Measurements from ENCODE around the gene CCDC169.

DNA sequence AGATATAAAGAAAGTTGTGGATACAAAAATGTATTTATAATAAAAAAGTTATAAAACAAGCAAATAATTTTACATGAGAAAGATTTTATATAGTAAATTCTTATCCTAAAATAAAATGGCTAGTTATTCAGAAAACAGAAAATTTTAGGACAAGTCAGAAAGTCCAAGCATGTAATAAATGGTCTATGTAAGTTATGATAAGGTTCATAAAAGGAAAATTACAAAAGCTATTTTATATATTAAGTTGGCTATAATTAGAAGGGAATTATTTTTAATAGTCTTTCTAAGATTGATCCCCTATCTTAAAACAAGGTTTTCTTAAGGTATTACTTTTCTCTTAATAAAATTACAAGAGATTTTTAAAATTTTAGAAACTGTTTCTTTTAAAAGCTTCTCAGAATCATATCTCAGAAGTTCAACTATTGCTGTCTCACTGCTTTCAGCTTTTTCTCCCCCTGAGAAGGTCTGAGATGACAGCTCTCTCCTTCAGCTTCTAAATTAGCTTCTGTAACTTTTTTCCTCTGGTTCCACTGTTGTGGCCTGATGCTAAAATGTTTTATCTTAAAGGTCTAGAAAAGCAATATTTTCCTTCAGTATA, 8.7 kb downstream of the CCDC169 start:
- TF ChIP-seq ZNF701 (tag by site-specific recombination; IDR thresholded peaks at IDR 0.05) (no peak), ZNF24 (tag by site-specific recombination; IDR thresholded peaks at IDR 0.05) (no peak), ZNF555 (tag by site-specific recombination; conservative IDR thresholded peaks at IDR 0.05) (no peak), KLF1 (tag by site-specific recombination; IDR thresholded peaks at IDR 0.05) (no peak), OSR2 (tag by site-specific recombination; IDR thresholded peaks at IDR 0.05) (no peak), ZNF112 (tag by site-specific recombination; IDR thresholded peaks at IDR 0.05) (no peak), ZNF501 (tag by site-specific recombination; IDR thresholded peaks at IDR 0.05) (no peak), ZBTB1 (tag by site-specific recombination; IDR thresholded peaks at IDR 0.05) (no peak), ZNF174 (tag by site-specific recombination; IDR thresholded peaks at IDR 0.05) (no peak)
- TF ChIP-seq, protein P1, sequence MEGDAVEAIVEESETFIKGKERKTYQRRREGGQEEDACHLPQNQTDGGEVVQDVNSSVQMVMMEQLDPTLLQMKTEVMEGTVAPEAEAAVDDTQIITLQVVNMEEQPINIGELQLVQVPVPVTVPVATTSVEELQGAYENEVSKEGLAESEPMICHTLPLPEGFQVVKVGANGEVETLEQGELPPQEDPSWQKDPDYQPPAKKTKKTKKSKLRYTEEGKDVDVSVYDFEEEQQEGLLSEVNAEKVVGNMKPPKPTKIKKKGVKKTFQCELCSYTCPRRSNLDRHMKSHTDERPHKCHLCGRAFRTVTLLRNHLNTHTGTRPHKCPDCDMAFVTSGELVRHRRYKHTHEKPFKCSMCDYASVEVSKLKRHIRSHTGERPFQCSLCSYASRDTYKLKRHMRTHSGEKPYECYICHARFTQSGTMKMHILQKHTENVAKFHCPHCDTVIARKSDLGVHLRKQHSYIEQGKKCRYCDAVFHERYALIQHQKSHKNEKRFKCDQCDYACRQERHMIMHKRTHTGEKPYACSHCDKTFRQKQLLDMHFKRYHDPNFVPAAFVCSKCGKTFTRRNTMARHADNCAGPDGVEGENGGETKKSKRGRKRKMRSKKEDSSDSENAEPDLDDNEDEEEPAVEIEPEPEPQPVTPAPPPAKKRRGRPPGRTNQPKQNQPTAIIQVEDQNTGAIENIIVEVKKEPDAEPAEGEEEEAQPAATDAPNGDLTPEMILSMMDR (tag by site-specific recombination; IDR thresholded peaks at IDR 0.05) = no peak
- TF ChIP-seq, protein P2, sequence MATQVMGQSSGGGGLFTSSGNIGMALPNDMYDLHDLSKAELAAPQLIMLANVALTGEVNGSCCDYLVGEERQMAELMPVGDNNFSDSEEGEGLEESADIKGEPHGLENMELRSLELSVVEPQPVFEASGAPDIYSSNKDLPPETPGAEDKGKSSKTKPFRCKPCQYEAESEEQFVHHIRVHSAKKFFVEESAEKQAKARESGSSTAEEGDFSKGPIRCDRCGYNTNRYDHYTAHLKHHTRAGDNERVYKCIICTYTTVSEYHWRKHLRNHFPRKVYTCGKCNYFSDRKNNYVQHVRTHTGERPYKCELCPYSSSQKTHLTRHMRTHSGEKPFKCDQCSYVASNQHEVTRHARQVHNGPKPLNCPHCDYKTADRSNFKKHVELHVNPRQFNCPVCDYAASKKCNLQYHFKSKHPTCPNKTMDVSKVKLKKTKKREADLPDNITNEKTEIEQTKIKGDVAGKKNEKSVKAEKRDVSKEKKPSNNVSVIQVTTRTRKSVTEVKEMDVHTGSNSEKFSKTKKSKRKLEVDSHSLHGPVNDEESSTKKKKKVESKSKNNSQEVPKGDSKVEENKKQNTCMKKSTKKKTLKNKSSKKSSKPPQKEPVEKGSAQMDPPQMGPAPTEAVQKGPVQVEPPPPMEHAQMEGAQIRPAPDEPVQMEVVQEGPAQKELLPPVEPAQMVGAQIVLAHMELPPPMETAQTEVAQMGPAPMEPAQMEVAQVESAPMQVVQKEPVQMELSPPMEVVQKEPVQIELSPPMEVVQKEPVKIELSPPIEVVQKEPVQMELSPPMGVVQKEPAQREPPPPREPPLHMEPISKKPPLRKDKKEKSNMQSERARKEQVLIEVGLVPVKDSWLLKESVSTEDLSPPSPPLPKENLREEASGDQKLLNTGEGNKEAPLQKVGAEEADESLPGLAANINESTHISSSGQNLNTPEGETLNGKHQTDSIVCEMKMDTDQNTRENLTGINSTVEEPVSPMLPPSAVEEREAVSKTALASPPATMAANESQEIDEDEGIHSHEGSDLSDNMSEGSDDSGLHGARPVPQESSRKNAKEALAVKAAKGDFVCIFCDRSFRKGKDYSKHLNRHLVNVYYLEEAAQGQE (tag by site-specific recombination; IDR thresholded peaks at IDR 0.05) = no peak
- TF ChIP-seq, protein P3, sequence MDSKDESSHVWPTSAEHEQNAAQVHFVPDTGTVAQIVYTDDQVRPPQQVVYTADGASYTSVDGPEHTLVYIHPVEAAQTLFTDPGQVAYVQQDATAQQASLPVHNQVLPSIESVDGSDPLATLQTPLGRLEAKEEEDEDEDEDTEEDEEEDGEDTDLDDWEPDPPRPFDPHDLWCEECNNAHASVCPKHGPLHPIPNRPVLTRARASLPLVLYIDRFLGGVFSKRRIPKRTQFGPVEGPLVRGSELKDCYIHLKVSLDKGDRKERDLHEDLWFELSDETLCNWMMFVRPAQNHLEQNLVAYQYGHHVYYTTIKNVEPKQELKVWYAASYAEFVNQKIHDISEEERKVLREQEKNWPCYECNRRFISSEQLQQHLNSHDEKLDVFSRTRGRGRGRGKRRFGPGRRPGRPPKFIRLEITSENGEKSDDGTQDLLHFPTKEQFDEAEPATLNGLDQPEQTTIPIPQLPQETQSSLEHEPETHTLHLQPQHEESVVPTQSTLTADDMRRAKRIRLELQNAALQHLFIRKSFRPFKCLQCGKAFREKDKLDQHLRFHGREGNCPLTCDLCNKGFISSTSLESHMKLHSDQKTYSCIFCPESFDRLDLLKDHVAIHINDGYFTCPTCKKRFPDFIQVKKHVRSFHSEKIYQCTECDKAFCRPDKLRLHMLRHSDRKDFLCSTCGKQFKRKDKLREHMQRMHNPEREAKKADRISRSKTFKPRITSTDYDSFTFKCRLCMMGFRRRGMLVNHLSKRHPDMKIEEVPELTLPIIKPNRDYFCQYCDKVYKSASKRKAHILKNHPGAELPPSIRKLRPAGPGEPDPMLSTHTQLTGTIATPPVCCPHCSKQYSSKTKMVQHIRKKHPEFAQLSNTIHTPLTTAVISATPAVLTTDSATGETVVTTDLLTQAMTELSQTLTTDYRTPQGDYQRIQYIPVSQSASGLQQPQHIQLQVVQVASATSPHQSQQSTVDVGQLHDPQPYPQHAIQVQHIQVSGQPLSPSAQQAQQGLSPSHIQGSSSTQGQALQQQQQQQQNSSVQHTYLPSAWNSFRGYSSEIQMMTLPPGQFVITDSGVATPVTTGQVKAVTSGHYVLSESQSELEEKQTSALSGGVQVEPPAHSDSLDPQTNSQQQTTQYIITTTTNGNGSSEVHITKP (tag by site-specific recombination; IDR thresholded peaks at IDR 0.05) = no peak
- TF ChIP-seq, protein P4, sequence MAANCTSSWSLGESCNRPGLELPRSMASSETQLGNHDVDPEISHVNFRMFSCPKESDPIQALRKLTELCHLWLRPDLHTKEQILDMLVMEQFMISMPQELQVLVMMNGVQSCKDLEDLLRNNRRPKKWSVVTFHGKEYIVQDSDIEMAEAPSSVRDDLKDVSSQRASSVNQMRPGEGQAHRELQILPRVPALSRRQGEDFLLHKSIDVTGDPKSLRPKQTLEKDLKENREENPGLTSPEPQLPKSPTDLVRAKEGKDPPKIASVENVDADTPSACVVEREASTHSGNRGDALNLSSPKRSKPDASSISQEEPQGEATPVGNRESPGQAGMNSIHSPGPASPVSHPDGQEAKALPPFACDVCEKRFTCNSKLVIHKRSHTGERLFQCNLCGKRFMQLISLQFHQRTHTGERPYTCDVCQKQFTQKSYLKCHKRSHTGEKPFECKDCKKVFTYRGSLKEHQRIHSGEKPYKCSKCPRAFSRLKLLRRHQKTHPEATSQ (tag by site-specific recombination; IDR thresholded peaks at IDR 0.05) = no peak
